22Rv1 (cell line): ENCODE measurements around the gene PHB1.

Source experiments
- CTCF ChIP-seq: fragments of 450-650 bp; IDR thresholded peaks from 2 replicates; pipeline ENCODE4 v1.5.1; 2017; ENCODE audit warnings: mild to moderate bottlenecking
- ZFX ChIP-seq: fragments of 450-650 bp; IDR thresholded peaks from 2 replicates; pipeline ENCODE4 v1.6.1; 2017; ENCODE audit warnings: antibody characterized with exemption, borderline replicate concordance

- TF ChIP-seq CTCF (no peak), ZFX (no peak)
Measured at GRCh38 chr17:49378311-49378710, 36.4 kb downstream of the PHB1 start.
